GM10248 (cell line): ENCODE measurements around the gene LRBA.

Experiments used
- CTCF ChIA-PET: fragments of 300-600 bp; sonication (Branson Sonifier 250); formaldehyde crosslinking; extraction: SDS; loops from one replicate; lab custom pipeline; 2021; ENCODE audit warnings: antibody characterized with exemption; lab: Yijun Ruan, JAX
- POLR2A ChIA-PET: fragments of 350-650 bp; sonication (Branson Sonifier 250); formaldehyde crosslinking; extraction: SDS; loops from one replicate; lab custom pipeline; 2020; ENCODE audit warnings: antibody characterized with exemption; lab: Yijun Ruan, JAX
- DNase-seq: peaks from one replicate; pipeline ENCODE4 v3.0.0; 2012; ENCODE audit errors: extremely low spot score
- TF ChIP-seq, protein P1 (sequence below): IDR thresholded peaks from 2 replicates; pipeline ENCODE4 v1.5.1; 2012; ENCODE audit warnings: mild to moderate bottlenecking, low read depth; ENCODE audit errors: extremely low read depth, missing control alignments, control extremely low read depth

The LRBA gene

DNA sequence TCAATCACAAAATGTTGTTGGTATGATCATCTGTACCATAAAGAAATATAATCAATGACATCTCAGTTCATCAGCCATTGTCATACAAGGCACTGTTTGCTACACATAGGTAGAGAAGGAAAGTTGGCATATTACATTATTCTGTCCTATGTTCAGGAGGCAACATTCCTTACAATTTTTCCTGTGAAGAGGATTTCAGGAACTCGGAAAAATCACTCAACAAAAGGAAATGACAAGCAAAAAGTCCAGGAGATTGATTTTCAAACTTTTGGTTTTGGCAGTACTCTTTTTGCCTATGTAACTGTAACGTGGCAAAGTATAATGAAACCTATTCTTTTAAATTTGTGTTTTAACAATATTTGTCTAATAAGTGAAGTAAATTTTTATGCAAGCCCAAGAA is 301.8 kb downstream of the LRBA start:
- CTCF ChIA-PET = no interaction called here

DNA sequence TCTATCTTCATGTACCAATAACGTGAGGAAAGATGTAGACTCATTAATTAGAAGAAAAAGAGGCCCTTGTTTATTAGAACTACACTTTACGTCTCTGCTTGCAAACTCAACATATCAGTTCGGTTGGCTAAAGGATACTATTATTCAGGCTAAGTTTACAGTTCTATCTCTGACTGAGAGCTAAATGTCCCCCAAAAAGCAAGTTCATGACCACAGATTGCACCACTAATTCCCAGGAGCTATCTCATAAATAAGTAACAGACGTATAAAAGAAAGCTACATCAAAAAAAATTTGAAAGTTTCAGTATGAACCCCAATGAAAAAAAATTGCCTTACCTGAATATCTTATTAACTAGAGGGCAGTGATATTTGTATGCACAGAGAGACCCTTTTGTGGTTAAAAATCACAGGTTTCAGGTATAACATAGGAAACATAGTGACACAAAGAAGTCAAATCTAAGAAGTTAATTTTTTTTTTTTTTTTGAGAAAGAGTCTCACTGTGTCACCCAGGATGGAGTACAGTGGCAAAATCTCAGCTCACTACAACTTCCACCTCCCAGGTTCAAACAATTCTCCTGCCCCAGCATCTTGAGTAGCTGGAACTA is 304.2 kb downstream of the LRBA start:
- POLR2A ChIA-PET = no interaction called here
- TF ChIP-seq, protein P1, sequence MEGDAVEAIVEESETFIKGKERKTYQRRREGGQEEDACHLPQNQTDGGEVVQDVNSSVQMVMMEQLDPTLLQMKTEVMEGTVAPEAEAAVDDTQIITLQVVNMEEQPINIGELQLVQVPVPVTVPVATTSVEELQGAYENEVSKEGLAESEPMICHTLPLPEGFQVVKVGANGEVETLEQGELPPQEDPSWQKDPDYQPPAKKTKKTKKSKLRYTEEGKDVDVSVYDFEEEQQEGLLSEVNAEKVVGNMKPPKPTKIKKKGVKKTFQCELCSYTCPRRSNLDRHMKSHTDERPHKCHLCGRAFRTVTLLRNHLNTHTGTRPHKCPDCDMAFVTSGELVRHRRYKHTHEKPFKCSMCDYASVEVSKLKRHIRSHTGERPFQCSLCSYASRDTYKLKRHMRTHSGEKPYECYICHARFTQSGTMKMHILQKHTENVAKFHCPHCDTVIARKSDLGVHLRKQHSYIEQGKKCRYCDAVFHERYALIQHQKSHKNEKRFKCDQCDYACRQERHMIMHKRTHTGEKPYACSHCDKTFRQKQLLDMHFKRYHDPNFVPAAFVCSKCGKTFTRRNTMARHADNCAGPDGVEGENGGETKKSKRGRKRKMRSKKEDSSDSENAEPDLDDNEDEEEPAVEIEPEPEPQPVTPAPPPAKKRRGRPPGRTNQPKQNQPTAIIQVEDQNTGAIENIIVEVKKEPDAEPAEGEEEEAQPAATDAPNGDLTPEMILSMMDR = no peak
- DNase-seq = no peak
- CTCF ChIA-PET = interaction anchor here (1.0 to 1.9 kb wide), 5 partner anchors 9 to 68 kb away, joined by 3 to 7 read pairs (median 4); no protein-coding TSS in a partner anchor

More for the DNA sequence above, 301.8 kb downstream of the LRBA start:
- TF ChIP-seq, protein P1 = no peak
- POLR2A ChIA-PET = no interaction called here
- DNase-seq = no peak

DNA sequence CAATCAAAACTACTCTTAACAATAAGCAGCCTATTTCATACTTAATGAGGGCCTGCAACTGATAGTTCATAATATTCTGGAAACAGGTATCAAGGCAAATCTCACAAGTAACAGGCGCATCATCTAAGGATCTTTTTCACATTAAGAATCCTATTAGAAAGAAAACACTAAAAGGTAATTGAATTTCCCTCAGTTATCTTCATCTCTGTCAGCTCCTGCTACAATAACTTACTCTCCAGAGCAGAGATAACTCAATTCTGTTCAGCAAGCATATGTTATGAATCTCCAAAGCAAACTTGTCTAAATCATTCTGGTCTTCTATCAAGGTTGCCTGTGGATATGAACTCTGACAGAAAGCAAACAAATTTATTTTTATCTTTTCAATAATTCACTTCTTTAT is 307.1 kb downstream of the LRBA start:
- ChIA-PET CTCF (interaction anchor here (2.0 kb wide), 1 partner anchor 10 kb away, joined by 6 read pairs; no protein-coding TSS in a partner anchor), POLR2A (no interaction called here)
- no peak for DNase-seq
- TF ChIP-seq, protein P1 = no peak

DNA sequence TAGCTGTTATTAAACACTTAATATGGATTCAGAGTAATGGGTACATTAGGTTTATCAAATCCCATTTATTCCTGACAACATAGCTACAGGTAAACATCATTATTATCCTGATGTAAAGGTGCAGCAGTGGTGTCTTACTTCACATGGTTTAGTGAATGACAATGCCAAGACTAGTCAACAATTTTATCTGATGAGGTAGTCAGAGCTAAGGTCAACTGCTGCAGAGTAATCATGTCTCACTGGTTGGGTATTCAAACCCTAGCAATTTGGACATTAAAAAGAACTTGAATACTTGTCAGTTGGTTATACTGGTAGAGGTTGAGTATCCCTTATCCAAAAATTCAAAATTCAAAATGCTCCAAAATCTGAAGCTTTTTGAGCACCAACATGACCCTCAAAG is 315.5 kb downstream of the LRBA start:
- TF ChIP-seq, protein P1 = no peak
- POLR2A ChIA-PET = no interaction called here
- DNase-seq = no peak
- CTCF ChIA-PET = interaction anchor here (1.3 to 2.0 kb wide), 4 partner anchors 10 to 29 kb away, joined by 4 to 7 read pairs (median 6); no protein-coding TSS in a partner anchor

DNA sequence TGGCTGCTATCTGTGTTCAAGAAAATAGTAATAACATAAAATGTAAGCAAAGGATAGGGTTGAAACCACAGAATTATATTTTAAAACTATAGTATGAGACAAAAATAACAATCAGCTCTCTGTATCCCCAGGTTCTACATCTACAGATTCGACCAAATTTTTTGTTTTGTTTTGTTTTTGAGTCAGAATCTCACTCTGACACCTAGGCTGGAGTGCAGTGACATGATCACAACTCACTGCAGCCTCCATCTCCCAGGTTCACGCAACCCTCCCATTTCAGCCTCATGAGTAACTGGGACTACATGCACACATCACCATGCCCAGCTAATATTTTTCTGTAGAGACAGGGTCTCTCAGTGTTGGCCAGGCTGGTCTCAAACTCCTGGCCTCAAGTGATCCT is 319.9 kb downstream of the LRBA start:
- TF ChIP-seq, protein P1 = no peak
- CTCF ChIA-PET = no interaction called here
- POLR2A ChIA-PET = no interaction called here
- no peak for DNase-seq

DNA sequence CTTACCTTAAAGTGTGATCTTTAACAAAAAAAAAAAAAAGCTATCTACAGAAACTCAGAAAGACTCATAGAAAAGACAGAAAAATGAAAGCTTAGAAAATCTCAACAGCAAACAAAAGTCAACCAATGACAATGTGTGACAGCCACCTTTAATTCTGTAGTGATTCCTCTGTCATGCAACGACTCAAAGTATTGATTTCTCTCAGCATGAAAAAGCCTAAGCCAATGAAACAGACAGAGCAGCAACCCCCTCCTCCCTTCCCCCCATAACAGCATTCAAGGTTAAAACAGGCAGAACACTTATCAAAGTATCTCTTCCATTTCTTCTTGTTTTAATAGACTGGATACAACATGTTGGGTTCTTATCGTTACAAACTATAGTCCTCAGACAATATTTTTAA is 320.6 kb downstream of the LRBA start:
- TF ChIP-seq, protein P1 = no peak
- POLR2A ChIA-PET = no interaction called here
- CTCF ChIA-PET = no interaction called here
- peak; percentile 11 for DNase-seq
